GM23248 (cell line): ENCODE data around the gene HEY2.

Source experiments
- EZH2 ChIP-seq: fragments of 200-600 bp; sonication (generic); IDR thresholded peaks from 2 replicates; pipeline ENCODE4 v1.6.1; 2018; ENCODE audit warnings: antibody characterized with exemption, mild to moderate bottlenecking; ENCODE audit not compliant: insufficient read depth, poor library complexity, severe bottlenecking
- EZH2phosphoT487 ChIP-seq: fragments of 200-600 bp; sonication (generic); IDR thresholded peaks from 2 replicates; pipeline ENCODE4 v1.6.1; 2018; ENCODE audit warnings: antibody characterized with exemption, moderate library complexity, mild to moderate bottlenecking, low read depth; ENCODE audit not compliant: insufficient read depth

DNA sequence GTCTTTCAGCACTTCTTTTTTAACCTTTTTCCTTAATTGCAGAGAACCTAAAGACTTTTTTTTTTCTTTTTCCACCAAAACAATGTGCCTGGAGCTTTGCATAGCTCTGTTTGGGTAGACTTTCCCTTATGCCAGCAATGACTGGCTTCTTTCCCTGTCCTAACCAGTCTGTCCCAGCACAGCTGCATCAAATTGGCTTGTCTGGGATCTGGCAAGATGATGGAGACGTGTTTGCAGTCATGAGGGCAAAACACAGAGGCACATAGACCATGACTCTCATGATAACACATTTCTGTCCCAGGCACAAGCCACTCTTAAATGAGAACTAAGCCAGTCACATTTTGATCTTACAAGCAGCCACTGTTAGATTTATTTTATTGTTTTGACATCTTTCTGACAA is 16.5 kb downstream of the HEY2 start:
- TF ChIP-seq EZH2phosphoT487 (no peak), EZH2 (no peak)
